GM10266 (cell line): Measurements from ENCODE around the gene TAF11L10.
"Not testable (repeated sequence)": the region's sequence is repeated elsewhere in the genome, so short reads cannot be mapped to it uniquely, and the experiment has no call there.

Experiments used
- DNase-seq: peaks from one replicate; pipeline ENCODE4 v3.0.0; 2012; ENCODE audit errors: extremely low spot score
- TF ChIP-seq, protein P1 (sequence below): IDR thresholded peaks from 2 replicates; pipeline ENCODE4 v1.5.1; 2012; ENCODE audit warnings: mild to moderate bottlenecking, low read depth; ENCODE audit not compliant: control insufficient read depth, insufficient read depth; ENCODE audit errors: missing control alignments

Gene TAF11L10

DNA sequence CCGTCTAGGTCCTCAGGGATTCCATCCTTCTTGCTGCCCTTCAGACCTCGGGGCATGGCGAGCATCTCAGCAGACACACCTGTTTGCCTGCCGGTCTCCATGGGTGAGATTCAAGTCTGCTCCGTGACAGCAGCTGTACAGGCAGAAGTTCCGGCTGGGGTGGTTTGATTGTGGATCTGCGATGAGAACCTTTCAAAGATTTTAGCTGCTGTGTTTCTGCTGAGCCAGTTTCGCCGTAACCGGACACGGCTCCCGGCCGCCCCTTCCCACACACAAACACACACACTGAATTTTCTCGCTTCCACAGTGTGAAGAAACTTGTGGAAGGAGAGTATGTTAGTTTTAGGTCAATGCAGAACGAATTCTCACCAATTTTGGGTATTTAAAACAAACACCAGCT is at the start of gene TAF11L10:
TAF11L10 (minus strand) TSS at position 101 of the 400 bp plus-strand sequence.
- DNase-seq: not testable (repeated sequence)

DNA sequence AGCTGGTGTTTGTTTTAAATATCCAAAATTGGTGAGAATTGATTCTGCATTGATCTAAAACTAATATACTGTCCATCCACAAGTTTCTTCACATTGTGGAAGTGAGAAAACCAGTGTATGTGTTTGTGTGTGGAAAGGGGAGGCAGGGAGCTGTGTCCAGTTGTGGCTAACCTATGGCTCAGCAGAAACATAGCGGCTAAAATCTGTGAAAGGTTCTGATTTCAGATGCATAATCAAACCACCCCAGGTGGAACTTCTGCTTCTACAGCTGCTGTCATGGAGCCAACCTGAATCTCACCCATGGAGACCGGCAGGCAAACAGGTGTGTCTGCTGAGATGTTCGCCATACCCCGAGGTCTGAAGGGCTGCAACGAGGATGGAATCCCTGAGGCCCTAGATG is 36.5 kb upstream of the TAF11L10 start, which contains the start of gene TAF11L14:
TAF11L14 (plus strand) TSS at position 301 of the 400 bp plus-strand sequence.
- DNase-seq: no peak
- TF ChIP-seq, protein P1, sequence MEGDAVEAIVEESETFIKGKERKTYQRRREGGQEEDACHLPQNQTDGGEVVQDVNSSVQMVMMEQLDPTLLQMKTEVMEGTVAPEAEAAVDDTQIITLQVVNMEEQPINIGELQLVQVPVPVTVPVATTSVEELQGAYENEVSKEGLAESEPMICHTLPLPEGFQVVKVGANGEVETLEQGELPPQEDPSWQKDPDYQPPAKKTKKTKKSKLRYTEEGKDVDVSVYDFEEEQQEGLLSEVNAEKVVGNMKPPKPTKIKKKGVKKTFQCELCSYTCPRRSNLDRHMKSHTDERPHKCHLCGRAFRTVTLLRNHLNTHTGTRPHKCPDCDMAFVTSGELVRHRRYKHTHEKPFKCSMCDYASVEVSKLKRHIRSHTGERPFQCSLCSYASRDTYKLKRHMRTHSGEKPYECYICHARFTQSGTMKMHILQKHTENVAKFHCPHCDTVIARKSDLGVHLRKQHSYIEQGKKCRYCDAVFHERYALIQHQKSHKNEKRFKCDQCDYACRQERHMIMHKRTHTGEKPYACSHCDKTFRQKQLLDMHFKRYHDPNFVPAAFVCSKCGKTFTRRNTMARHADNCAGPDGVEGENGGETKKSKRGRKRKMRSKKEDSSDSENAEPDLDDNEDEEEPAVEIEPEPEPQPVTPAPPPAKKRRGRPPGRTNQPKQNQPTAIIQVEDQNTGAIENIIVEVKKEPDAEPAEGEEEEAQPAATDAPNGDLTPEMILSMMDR: no peak

DNA sequence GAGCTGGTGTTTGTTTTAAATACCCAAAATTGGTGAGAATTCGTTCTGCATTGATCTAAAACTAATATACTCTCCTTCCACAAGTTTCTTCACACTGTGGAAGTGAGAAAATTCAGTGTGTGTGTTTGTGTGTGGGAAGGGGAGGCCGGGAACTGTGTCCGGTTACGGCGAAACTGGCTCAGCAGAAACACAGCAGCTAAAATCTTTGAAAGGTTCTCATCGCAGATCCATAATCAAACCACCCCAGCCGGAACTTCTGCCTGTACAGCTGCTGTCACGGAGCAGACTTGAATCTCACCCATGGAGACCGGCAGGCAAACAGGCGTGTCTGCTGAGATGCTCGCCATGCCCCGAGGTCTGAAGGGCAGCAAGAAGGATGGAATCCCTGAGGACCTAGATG is 34.2 kb upstream of the TAF11L10 start, which contains the start of gene TAF11L13:
TAF11L13 (plus strand) TSS at position 301 of the 400 bp plus-strand sequence.
- DNase-seq: not testable (repeated sequence)

DNA sequence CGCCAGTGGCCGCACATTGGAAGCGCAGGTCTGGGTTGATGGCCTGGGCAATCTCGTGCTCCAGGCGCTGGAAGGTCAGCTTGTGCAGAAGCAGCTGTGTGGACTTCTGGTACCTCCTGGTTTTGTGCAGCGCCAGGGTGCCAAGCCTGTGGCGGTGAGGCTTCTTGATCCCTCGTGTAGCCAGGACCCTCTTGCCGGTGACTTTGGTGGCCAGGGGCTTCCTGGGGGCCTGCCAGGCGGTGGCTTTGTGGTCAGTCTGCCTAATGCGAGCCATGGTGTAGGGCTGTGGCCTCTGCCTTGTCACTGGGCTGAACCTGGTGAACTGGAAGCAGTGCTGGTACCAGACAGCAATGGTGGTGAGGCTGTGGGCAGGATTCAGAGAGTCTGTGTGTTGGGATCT is 28.1 kb upstream of the TAF11L10 start:
- DNase-seq: no peak
- TF ChIP-seq, protein P1: no peak

DNA sequence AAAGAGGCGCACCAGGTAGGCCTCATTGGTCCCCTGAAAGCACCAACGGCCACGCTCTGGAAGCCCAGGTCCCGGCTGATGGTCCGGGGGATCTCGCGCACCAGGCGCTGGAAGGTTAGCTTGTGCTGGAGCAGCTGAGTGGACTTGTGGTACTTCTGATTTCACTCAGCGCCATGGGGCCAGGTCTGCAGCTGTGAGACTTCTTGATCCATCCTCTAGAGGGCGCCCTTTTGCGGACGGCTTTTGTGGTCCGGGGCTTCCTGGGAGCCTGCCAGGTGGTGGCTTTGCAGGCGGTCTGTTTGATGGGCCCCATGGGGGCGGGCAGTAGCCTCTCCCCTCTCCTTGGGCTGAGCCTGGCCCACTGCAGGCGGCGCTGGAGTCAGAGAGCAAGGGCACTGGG is 23.0 kb upstream of the TAF11L10 start:
- TF ChIP-seq, protein P1: no peak
- DNase-seq: no peak

DNA sequence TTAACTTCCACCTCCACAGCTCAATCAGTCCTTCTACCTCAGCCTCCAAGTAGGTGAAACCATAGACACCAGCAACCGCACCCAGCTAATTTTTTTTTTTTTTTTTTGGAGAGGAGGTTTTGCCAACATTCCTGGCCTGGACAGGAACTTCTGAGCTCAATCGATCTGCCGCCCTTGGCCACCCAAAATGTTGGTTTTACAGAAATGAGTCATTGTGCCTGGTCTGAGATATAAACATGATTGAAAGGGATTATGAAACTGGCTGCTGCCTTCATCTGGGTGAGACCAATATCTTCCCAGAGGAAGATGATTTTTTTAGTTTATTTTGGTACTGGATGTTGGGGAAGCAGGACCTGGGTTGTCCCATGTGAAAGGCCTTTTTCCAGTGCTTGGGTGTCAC is 21.7 kb upstream of the TAF11L10 start:
- TF ChIP-seq, protein P1: no peak
- DNase-seq: no peak

DNA sequence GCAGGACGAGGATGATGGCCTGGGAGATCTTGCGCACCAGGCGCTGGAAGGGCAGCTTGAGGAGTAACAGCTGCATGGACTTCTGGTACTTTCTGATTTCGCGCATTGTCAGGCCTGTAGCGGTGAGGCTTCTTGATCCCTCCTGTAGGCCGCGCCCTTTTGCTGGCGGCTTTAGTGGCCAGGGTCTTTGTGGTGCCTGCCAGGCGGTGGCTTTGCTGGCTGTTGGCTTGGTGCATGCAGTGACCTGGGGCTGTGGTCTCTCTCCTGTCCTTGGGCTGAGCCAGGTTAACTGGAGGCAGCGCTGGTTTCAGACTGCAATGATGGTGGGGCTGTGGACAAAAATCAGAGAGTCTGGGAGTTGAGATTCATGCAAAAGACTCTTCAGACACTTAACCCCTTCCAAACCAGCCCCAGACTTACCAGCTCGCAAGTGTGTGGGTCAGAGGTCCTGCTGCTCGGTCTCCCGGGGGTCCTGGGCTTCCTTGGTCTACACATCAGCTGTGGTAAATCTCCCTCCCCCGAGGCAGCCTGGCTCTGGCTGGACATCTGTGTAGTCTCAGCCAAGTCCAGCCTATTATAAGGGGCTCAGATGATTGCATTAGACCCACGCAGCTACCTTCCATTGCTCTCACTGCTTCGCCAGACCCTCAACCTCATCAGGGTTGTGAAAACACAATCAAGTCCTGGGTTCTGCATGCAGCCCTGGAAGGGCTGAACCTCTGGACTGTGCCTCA is 17.4 kb upstream of the TAF11L10 start:
- no peak for DNase-seq
- TF ChIP-seq, protein P1: no peak

DNA sequence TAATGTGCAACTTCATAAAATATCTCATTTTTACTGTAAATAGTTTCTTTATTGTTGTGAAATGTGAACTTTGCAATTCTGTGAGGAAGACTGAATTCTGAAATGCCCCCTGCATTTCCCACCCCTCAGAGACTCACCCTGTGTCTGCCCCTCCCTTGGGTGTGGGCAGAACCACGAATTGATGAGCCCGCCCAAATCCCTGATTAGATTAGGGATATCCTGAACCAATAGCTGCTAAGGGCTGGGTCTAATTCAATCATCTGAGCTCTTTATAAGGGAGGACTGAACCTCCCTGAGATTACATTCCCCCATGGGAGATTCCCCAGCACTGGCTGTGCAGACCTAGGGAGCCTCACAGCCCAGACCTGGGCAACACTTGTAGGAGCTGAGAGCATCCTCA is 12.5 kb upstream of the TAF11L10 start, which contains the start of gene TAF11L12:
TAF11L12 (plus strand) TSS at position 301 of the 400 bp plus-strand sequence.
- DNase-seq: not testable (repeated sequence)

DNA sequence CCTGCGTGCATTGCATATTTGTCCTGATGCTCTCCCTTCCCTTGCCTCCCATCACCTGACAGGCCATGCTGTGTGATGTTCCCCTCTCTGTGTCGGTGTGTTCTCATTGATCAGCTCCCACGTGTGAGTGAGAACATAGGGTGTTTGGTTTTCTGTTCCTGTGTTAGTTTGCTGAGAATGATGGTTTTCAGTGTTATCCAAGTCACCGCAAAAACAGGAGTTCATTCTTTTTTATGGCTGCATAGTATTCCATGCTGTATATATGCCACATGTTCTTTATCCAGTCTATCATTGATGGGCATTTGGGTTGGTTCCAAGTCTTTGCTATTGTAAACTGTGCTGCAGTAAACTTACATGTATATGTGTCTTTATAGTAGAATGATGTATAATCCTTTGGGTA is 9.8 kb upstream of the TAF11L10 start:
- not testable (repeated sequence) for DNase-seq
